ENCODE results near the gene TAF4B.
"Not testable (repeated sequence)": the region's sequence is repeated elsewhere in the genome, so short reads cannot be mapped to it uniquely, and the experiment has no call there.

Gene TAF4B

DNA sequence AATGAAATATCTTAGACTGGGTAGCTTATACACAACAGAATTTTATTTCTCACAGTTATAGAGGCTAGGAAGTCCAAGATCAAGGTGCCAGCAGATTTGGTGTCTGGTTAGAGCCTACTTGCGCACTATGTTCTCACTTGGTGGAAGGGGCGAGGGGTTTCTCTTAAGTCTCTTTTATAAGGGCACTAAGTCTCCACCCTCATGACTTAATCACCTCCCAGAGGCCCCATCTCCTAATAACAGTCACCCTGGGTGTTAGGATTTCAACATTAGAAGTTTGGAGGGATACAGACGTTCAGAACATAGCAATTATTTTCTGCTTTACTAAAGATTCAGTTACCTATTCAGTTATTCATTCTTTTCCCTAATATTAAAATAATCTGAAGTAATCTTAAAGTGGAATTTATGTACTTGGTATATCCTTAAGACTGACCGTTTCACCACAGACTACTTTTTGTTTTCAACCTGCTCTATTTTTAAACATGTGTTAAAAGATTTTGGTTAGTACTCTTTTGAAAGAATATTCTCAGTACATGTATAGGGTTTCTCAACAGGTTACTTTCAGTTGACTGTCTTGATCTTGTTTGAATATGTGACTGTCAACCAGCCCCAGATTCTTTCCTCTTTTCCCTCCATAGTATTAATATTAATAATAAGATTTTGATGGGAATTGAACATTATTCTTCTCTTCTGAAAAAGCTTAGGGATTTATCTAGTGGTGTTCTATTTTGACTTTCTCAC, 130.0 kb downstream of the TAF4B start:
- Mint-ChIP-seq H3K4me1 (ENCODE audit: low read depth) (no peaks in the 10 kb centered on the region), H3K27ac (no peak overlapping the region), H3K36me3 (ENCODE audit: low read depth) (peaks cover 7% of the 10 kb centered on the region), H3K27me3 (ENCODE audit: low read depth) (no peaks in the 10 kb centered on the region), H3K4me3 (no peak overlapping the region), H3K9me3 (peaks cover 2% of the 10 kb centered on the region)

DNA sequence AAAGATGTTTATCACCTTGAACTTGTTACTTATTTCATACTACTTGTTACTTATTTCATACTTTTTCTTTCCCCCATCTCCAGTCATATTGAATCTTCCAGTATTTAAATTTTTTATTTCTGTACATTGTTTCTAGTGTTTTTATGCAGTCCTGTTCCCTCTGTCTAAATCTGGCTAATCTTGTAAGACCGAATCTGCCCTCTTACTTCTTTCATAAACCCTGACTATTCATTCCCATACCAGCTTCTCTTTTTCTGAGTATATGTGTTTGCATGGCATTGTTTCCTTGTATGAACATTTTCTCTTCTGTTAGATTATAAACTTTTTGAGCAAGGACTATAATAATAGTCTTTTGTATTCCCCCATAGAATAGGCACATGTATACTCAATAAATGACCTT, 131.7 kb downstream of the TAF4B start:
- Mint-ChIP-seq H3K4me3 (no peak overlapping the region), H3K27me3 (ENCODE audit: low read depth) (no peaks in the 10 kb centered on the region), H3K4me1 (ENCODE audit: low read depth) (no peaks in the 10 kb centered on the region), H3K36me3 (ENCODE audit: low read depth) (peaks cover 7% of the 10 kb centered on the region), H3K9me3 (no peaks in the 10 kb centered on the region), H3K27ac (no peak overlapping the region)

DNA sequence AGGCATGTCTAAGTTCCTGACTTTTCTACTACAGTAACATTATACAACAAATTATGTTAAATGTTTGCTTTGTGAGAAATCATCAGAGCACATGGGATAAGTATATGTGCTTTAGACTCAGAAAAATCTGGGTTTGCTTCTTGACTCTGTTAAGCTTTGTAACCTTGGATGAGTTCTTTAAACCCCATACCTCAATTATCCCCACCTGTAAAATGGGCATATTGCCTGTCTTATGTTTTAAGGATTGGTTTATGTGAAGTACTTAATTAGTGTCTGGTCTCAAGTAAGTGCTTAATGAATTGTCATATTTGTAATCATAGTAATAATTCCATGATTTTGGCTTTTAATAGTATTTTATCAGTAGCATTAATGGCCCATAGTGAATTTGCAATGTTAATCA, 135.8 kb downstream of the TAF4B start:
- no peaks in the 10 kb centered on the region for H3K9me3 Mint-ChIP-seq
- no peak overlapping the region for H3K27ac Mint-ChIP-seq
- no peak overlapping the region for H3K4me3 Mint-ChIP-seq
- no peaks in the 10 kb centered on the region for H3K27me3 Mint-ChIP-seq (ENCODE audit: low read depth)
- no peaks in the 10 kb centered on the region for H3K4me1 Mint-ChIP-seq (ENCODE audit: low read depth)
- peaks cover 7% of the 10 kb centered on the region for H3K36me3 Mint-ChIP-seq (ENCODE audit: low read depth)

DNA sequence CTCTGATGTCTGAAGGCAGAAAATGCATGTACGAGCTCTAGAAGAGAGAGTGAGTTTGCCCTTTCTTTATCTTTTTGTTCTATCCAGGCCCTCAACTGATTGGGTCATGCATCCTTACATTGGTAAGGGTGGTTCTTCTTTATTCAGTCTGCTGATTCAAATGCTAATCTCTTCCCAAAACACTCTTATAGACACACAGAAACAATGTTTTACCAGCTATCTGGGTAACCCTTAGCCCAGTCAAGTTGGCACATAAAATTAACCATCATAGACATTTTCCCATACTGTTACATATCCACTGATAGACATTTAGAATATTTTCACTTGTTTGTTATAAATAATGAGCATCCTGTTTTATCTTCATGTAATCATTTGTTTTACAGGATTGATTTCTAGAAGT, 141.2 kb downstream of the TAF4B start:
- H3K9me3 Mint-ChIP-seq, result no peaks in the 10 kb centered on the region
- peaks cover 1% of the 10 kb centered on the region for H3K36me3 Mint-ChIP-seq (ENCODE audit: low read depth)
- no peaks in the 10 kb centered on the region for H3K4me1 Mint-ChIP-seq (ENCODE audit: low read depth)
- H3K4me3 Mint-ChIP-seq, result no peak overlapping the region
- H3K27ac Mint-ChIP-seq, result no peak overlapping the region
- no peaks in the 10 kb centered on the region for H3K27me3 Mint-ChIP-seq (ENCODE audit: low read depth)

DNA sequence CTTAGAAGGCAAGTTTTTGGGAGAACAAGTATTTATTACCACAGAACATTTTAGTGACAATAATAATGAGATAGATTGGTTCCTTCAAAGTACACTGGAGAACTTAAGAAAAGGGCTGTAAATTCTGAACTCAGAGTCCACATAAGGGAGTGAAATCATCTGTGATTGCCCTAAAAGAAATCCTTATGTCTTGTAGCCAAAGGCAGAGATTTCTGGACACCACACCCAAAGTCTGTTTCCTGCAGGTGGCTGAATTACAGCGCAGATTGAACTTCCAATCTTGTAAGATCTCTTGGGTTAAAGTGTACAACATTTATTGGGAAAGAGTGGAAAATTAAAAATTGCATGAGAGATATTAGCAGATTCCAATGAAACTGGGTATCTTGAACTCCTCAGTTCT, 143.8 kb downstream of the TAF4B start:
- H3K9me3 Mint-ChIP-seq, result no peaks in the 10 kb centered on the region
- no peak overlapping the region for H3K27ac Mint-ChIP-seq
- H3K4me1 Mint-ChIP-seq (ENCODE audit: low read depth), result no peaks in the 10 kb centered on the region
- no peak overlapping the region for H3K4me3 Mint-ChIP-seq
- peaks cover 1% of the 10 kb centered on the region for H3K36me3 Mint-ChIP-seq (ENCODE audit: low read depth)
- H3K27me3 Mint-ChIP-seq (ENCODE audit: low read depth), result no peaks in the 10 kb centered on the region

DNA sequence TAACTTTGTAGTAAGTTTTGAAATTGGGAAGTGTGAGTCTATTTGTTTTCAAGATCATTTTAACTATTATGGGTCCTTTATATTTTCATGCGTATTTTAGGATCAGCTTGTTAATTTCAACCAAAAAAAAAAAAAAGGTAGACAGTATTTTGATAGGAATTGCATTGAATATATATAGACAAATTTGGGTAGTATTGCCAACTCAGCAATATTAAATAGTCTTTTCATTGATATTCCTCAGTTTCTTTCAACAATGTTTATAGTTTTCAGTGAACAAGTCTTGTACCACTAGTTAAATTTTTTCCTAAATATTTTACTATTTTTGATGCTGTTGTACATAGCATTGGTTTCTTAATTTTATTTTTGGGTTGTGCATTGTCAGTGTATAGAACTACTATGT, 149.9 kb downstream of the TAF4B start:
- no peaks in the 10 kb centered on the region for H3K9me3 Mint-ChIP-seq
- no peaks in the 10 kb centered on the region for H3K4me1 Mint-ChIP-seq (ENCODE audit: low read depth)
- no peaks in the 10 kb centered on the region for H3K27me3 Mint-ChIP-seq (ENCODE audit: low read depth)
- no peak overlapping the region for H3K27ac Mint-ChIP-seq
- H3K36me3 Mint-ChIP-seq (ENCODE audit: low read depth), result no peaks in the 10 kb centered on the region
- H3K4me3 Mint-ChIP-seq, result no peak overlapping the region

DNA sequence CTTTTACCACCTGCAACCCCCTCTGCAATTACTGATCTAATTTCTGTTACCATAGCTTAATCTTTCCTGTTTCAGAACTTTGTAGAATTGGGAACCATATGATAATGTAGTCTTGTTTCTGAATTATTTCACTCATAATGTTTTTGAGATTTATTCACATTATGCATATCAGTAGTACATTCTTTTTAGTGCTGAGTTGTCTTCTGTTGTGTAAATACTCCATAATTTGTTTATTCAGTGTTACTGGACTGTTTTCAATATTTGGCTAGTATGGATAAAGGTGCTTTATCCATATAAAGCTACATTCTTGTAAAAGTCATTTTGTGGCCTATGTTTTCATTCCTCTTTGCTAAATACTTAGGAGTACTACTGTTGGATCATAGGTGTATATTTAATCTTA, 152.5 kb downstream of the TAF4B start:
- Mint-ChIP-seq H3K36me3 (ENCODE audit: low read depth) (no peaks in the 10 kb centered on the region), H3K4me3 (no peak overlapping the region), H3K4me1 (ENCODE audit: low read depth) (no peaks in the 10 kb centered on the region), H3K9me3 (no peaks in the 10 kb centered on the region), H3K27ac (no peak overlapping the region), H3K27me3 (ENCODE audit: low read depth) (no peaks in the 10 kb centered on the region)

DNA sequence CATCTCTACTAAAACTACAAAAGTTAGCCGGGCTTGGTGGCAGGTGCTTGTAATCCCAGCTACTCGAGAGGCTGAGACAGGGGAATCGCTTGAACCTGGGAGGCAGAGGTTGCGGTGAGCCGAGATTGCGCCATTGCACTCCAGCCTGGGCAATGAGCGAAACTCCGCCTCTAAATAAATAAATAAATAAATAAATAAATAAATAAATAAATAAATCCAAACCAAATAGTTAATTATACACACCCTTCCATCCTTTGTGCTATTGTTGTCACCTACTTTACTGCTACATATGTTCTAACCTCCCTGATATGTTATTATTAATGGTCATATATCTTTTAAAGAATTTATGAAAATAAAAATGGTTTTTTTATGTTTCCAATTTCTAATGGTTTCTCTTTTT, 155.3 kb downstream of the TAF4B start:
- H3K36me3 Mint-ChIP-seq (ENCODE audit: low read depth); H3K27me3 Mint-ChIP-seq (ENCODE audit: low read depth); H3K4me1 Mint-ChIP-seq (ENCODE audit: low read depth); H3K4me3 Mint-ChIP-seq; H3K27ac Mint-ChIP-seq; H3K9me3 Mint-ChIP-seq: not testable (repeated sequence)

DNA sequence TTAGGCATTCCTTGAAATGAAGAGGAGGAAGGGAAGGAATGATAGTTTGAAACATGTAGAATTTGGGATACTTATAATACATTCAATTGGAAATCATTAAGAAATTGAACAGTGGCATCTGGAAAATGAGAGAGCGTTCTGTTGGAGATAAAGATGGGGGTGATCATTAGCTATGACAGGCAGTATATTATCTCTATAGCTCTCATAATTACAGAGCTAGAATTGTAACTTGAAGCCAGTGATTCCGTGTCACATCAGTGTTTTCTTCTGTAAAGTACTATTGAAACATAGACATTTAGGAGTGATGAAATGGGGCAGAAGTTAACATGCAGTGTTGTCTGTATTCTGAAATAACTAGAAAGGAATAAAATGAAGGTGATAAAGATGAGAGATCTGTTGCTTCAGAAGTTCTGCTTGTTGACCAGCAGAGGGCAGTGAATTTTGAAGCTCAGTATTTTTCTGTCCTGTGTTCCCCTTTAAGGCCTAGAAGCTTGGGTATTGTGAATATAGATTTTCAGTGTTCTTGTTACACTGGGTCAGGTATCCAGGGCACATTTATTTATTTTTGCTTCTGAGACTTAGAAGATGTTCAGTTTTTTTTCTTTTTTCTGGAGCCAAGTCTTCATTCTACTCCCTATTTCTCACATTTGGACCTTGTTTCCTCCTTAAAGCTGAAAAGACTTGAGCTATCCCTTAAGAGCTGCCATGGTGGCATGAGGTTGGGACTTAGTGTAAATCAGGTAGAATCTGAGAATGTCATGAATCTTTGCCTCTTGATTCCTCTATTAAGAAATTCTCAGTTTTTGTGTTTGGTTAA, 157.4 kb downstream of the TAF4B start:
- Mint-ChIP-seq H3K27ac (no peak overlapping the region), H3K4me1 (ENCODE audit: low read depth) (no peaks in the 10 kb centered on the region), H3K27me3 (ENCODE audit: low read depth) (no peaks in the 10 kb centered on the region), H3K4me3 (no peak overlapping the region), H3K9me3 (no peaks in the 10 kb centered on the region), H3K36me3 (ENCODE audit: low read depth) (no peaks in the 10 kb centered on the region)

DNA sequence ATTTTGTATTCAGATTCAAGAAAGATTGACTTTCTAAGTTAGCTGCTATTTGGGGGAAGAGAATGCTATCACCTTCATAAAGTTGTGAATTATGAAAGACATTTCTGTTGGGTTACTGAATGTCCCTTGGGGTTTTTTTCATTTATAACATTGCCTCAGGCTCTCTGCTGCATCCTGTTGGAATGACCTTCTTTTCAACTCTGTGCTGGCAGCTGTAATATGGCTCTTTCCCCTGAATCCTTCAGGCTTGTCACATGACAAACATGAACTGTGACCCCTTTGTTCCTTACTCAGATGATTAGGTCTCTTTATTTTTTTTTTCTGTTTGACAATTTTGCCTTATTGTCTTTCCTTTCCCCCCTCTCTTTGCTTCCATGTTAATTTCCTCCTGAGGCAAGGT, 159.8 kb downstream of the TAF4B start:
- Mint-ChIP-seq H3K9me3 (no peaks in the 10 kb centered on the region), H3K27me3 (ENCODE audit: low read depth) (no peaks in the 10 kb centered on the region), H3K4me3 (no peak overlapping the region), H3K4me1 (ENCODE audit: low read depth) (no peaks in the 10 kb centered on the region), H3K36me3 (ENCODE audit: low read depth) (peaks cover 3% of the 10 kb centered on the region), H3K27ac (no peak overlapping the region)

DNA sequence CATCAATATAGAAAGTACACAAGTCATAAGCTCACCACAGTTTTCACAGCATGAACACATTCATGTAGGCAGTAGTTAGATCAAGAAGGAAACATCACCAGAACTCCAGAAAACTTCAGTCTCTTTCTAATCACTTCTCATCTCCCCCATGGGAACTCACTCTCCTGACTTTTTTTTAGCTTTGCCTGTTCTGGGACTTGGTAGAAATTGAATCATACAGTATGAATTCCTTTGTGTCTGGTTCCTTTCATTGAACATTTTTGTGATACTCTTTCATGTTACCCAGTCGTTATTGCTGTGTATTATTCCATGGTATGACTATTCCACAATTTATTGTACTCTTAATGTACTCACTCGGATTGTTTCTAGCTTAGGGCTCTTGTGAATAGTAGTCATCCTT, 160.2 kb downstream of the TAF4B start:
- H3K4me1 Mint-ChIP-seq (ENCODE audit: low read depth), result no peaks in the 10 kb centered on the region
- no peak overlapping the region for H3K27ac Mint-ChIP-seq
- no peaks in the 10 kb centered on the region for H3K27me3 Mint-ChIP-seq (ENCODE audit: low read depth)
- no peaks in the 10 kb centered on the region for H3K9me3 Mint-ChIP-seq
- no peak overlapping the region for H3K4me3 Mint-ChIP-seq
- H3K36me3 Mint-ChIP-seq (ENCODE audit: low read depth), result peaks cover 3% of the 10 kb centered on the region

DNA sequence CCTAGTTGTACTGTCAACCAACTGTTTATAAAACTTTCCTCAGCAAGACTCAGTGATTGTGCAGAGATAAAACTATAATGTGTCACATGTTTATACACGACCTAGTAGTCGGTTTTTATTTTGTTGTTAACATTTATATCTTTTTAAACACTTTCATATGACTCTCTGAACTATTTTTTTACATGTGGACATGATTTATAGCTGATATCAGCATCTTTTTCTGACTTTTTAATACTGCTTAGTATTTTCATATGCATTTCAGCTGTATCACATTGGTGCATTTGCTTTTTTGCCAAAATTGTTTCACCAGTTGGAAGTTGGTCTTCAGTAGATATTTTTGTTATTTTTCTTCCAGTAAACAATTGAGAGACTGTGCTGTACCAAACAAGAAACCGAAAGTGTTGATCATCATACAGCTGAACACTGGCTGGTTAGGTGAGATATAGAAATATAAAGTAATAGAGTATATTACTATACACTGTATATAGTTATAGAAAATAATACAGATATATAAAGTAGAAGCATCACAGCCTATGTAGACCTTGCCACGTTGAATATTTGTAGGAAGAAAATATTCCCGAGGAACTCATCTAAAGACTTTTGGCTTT, 167.9 kb downstream of the TAF4B start:
- Mint-ChIP-seq H3K27ac (no peak overlapping the region), H3K9me3 (no peaks in the 10 kb centered on the region), H3K4me3 (no peak overlapping the region), H3K36me3 (ENCODE audit: low read depth) (peaks cover 3% of the 10 kb centered on the region), H3K4me1 (ENCODE audit: low read depth) (no peaks in the 10 kb centered on the region), H3K27me3 (ENCODE audit: low read depth) (no peaks in the 10 kb centered on the region)

DNA sequence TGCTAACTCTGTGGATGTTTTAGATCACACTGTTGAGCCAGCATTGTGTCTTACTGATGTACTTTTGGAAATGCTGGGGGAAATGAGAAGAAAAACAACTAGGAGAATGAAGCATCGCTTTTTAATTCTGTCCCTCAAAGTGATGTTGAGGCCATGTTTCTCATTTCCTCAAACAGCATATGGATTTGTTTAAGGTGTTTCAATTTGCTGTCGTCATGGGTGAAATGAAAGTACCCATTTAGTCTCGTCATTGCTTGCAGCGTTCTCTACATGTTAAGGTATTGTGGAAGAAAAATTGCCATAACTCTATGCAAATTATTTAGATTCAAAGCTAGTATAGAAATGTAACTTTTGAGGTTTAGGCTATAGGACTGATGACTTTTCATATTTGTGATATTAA, 170.8 kb downstream of the TAF4B start:
- no peaks in the 10 kb centered on the region for H3K27me3 Mint-ChIP-seq (ENCODE audit: low read depth)
- no peak overlapping the region for H3K27ac Mint-ChIP-seq
- H3K4me1 Mint-ChIP-seq (ENCODE audit: low read depth), result no peaks in the 10 kb centered on the region
- H3K36me3 Mint-ChIP-seq (ENCODE audit: low read depth), result no peaks in the 10 kb centered on the region
- no peak overlapping the region for H3K4me3 Mint-ChIP-seq
- H3K9me3 Mint-ChIP-seq, result no peaks in the 10 kb centered on the region

DNA sequence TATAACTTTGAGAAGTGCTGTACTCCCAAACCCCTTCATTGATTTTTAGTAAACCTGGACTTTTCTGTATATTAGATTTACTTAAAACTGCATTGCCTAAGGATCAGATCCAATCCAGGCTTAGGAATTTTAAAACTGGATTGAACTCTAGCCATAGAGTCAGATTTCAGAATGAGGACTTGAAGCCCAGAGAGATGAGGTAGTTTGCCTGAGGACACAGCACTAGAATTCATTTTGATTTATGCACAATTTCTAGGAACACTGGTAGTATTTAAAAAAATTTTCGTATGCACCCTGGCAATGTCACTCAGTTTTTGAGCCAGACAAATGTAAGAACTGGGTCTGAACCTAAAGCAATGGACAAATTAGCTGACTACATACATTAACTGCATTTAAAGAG, 177.2 kb downstream of the TAF4B start:
- H3K27ac Mint-ChIP-seq, result no peak overlapping the region
- H3K9me3 Mint-ChIP-seq, result no peaks in the 10 kb centered on the region

DNA sequence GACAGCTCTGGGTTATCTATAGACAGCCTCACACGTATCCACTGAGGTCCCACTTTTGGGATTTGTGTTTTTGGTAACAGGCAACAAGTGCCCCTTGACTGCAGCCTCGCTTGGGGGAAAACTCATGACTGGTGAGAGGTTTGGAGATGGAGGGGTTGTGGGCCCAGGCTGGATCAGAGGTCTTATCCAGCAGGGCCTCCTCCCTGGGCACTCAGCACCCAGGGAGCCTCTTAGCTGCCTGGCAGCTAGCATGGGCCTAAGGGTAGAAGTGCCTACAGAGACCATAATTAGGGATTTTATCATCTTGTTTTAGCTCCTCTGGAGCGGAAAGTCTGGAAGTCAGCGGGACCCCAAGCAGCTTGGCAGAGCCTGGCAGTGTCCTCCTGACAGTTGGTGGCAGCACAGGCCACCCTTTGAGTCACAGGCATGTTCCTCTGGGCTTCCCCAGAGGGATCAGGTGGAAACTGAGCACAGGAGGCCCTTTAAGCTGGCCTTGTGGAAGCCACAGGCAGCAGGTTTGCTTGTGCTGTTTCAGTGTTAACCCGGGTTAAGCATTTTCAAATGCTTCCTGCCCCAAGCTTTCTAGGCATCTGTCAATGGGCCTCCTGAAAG, 179.1 kb downstream of the TAF4B start:
- H3K4me3 Mint-ChIP-seq, result no peak overlapping the region
- no peaks in the 10 kb centered on the region for H3K4me1 Mint-ChIP-seq (ENCODE audit: low read depth)
- H3K36me3 Mint-ChIP-seq (ENCODE audit: low read depth), result no peaks in the 10 kb centered on the region
- H3K27me3 Mint-ChIP-seq (ENCODE audit: low read depth), result no peaks in the 10 kb centered on the region
- no peaks in the 10 kb centered on the region for H3K9me3 Mint-ChIP-seq
- no peak overlapping the region for H3K27ac Mint-ChIP-seq

More for the DNA sequence above, 177.2 kb downstream of the TAF4B start:
- Mint-ChIP-seq H3K36me3 (ENCODE audit: low read depth) (no peaks in the 10 kb centered on the region), H3K27me3 (ENCODE audit: low read depth) (no peaks in the 10 kb centered on the region), H3K4me1 (ENCODE audit: low read depth) (no peaks in the 10 kb centered on the region), H3K4me3 (no peak overlapping the region)
